Liver (tissue), 9 donors: ENCODE measurements around the gene TULP4. TPM values are rescaled to one million over a fixed set of nuclear protein-coding genes. Genes with fewer than 3 reads are reported as not detected.

ENCODE experiments used
- DNase-seq: peaks from one replicate; pipeline ENCODE4 v3.0.0-alpha.2; 2017; ENCODE audit warnings: low spot score
- H3K27ac ChIP-seq, 2 donors: one replicate each; pipeline ENCODE4 v1.7.0; 2013; ENCODE audit warnings: inconsistent platforms in 2 of 2, low read length in 2 of 2, control low read depth in 1 of 2, low read depth in 1 of 2, mild to moderate bottlenecking in 1 of 2
- H3K27me3 ChIP-seq, 4 donors: one replicate each; pipeline versions ENCODE4 v1.6.1 to v1.7.0; 2013; ENCODE audit warnings: low read length in 3 of 4, inconsistent platforms in 1 of 4, mild to moderate bottlenecking in 1 of 4, moderate library complexity in 1 of 4; ENCODE audit not compliant: control insufficient read depth in 4 of 4, insufficient read depth in 4 of 4
- H3K36me3 ChIP-seq, 4 donors: one replicate each; pipeline versions ENCODE4 v1.6.1 to v1.7.0; 2013; ENCODE audit warnings: low read length in 3 of 4, mild to moderate bottlenecking in 3 of 4, low read depth in 1 of 4, moderate library complexity in 1 of 4; ENCODE audit not compliant: control insufficient read depth in 4 of 4, insufficient read depth in 3 of 4
- H3K4me1 ChIP-seq, 4 donors: one replicate each; pipeline versions ENCODE4 v1.6.1 to v1.7.0; 2013; ENCODE audit warnings: low read length in 3 of 4, mild to moderate bottlenecking in 3 of 4, moderate library complexity in 1 of 4; ENCODE audit not compliant: control insufficient read depth in 4 of 4, insufficient read depth in 4 of 4
- H3K4me3 ChIP-seq, 3 donors: one replicate each; pipeline versions ENCODE4 v1.6.1 to v1.7.0; 2013; ENCODE audit warnings: low read length in 3 of 3, control low read depth in 1 of 3, low read depth in 1 of 3, mild to moderate bottlenecking in 1 of 3
- H3K9ac ChIP-seq, 2 donors: one replicate each; pipeline ENCODE4 v1.7.0; 2013; ENCODE audit warnings: low read length in 2 of 2, mild to moderate bottlenecking in 2 of 2, moderate library complexity in 2 of 2, control low read depth in 1 of 2, low read depth in 1 of 2
- H3K9me3 ChIP-seq, 4 donors: one replicate each; pipeline versions ENCODE4 v1.6.1 to v1.7.0; 2013; ENCODE audit warnings: low read length in 3 of 4; ENCODE audit not compliant: control insufficient read depth in 4 of 4
- ATF3 ChIP-seq: IDR thresholded peaks from 2 replicates; pipeline ENCODE4 v1.6.1; 2016; ENCODE audit warnings: antibody characterized with exemption
- EGR1 ChIP-seq, 2 donors: IDR thresholded peaks; 2 replicates each; pipeline ENCODE4 v1.6.1; 2016 to 2018; ENCODE audit warnings: antibody characterized with exemption in 2 of 2, low read depth in 2 of 2
- FOXA1 ChIP-seq: IDR thresholded peaks from 2 replicates; pipeline ENCODE4 v1.6.1; 2016; ENCODE audit warnings: antibody characterized with exemption
- FOXA2 ChIP-seq: IDR thresholded peaks from 2 replicates; pipeline ENCODE4 v1.6.1; 2016; ENCODE audit warnings: antibody characterized with exemption
- GABPA ChIP-seq, 2 donors: IDR thresholded peaks in 1 of 2; conservative IDR thresholded peaks in 1 of 2; 2 replicates each; pipeline ENCODE4 v1.6.1; 2016; ENCODE audit warnings: antibody characterized with exemption in 2 of 2, mild to moderate bottlenecking in 1 of 2, moderate library complexity in 1 of 2
- HNF4A ChIP-seq, 2 donors: conservative IDR thresholded peaks; 2 replicates each; pipeline ENCODE4 v1.6.1; 2016; ENCODE audit warnings: antibody characterized with exemption in 2 of 2, mild to moderate bottlenecking in 2 of 2
- HNF4G ChIP-seq: IDR thresholded peaks from 2 replicates; pipeline ENCODE4 v1.6.1; 2016; ENCODE audit warnings: antibody characterized with exemption
- JUND ChIP-seq, 2 donors: IDR thresholded peaks; 2 replicates each; pipeline ENCODE4 v1.6.1; 2016; ENCODE audit warnings: antibody characterized with exemption in 2 of 2
- NR2F2 ChIP-seq: IDR thresholded peaks from 2 replicates; pipeline ENCODE4 v1.6.1; 2016; ENCODE audit warnings: antibody characterized with exemption
- RAD21 ChIP-seq, 2 donors: IDR thresholded peaks; 2 replicates each; pipeline ENCODE4 v1.6.1; 2016; ENCODE audit warnings: antibody characterized with exemption in 2 of 2, mild to moderate bottlenecking in 2 of 2
- RXRA ChIP-seq, 2 donors: IDR thresholded peaks; 2 replicates each; pipeline ENCODE4 v1.6.1; 2017 to 2018; ENCODE audit warnings: antibody characterized with exemption in 2 of 2, mild to moderate bottlenecking in 1 of 2
- SP1 ChIP-seq: IDR thresholded peaks from 2 replicates; pipeline ENCODE4 v1.6.1; 2018; ENCODE audit warnings: antibody characterized with exemption, mild to moderate bottlenecking
- TAF1 ChIP-seq: conservative IDR thresholded peaks from 2 replicates; pipeline ENCODE4 v1.6.1; 2016; ENCODE audit warnings: antibody characterized with exemption, mild to moderate bottlenecking
- YY1 ChIP-seq: IDR thresholded peaks from 2 replicates; pipeline ENCODE4 v1.6.1; 2016; ENCODE audit warnings: antibody characterized with exemption, mild to moderate bottlenecking
- WGBS: extraction: QIAGEN DNeasy Blood & Tissue Kit; methylation state at CpG from one replicate; pipeline ENCODE4 v1.1.7; 2013; 5-methylcytosine and 5-hydroxymethylcytosine counted together
- polyA plus RNA-seq, 2 donors: library from polyadenylated mRNA; stranded (reverse) in 1 of 2; unstranded in 1 of 2; fragments of 200-250 nt in 1 of 2; fragments of >200 nt in 1 of 2; fragmentation: Nextera tagmentation in 1 of 2; extraction: Ambion mirVana in 1 of 2; gene quantifications; one replicate each; pipeline versions ENCODE4 v1.2.1 to v1.2.3, GENCODE V29; 2013 to 2015
- total RNA-seq, 2 donors: library from RNA; depleted of rRNA; stranded (reverse); fragments of >200 nt; gene quantifications; one replicate each; pipeline ENCODE4 v1.2.3, GENCODE V29; 2014
- TF ChIP-seq, protein P1 (sequence below): IDR thresholded peaks from 2 replicates; pipeline ENCODE4 v1.6.1; 2016; ENCODE audit warnings: antibody characterized with exemption, mild to moderate bottlenecking
- TF ChIP-seq, protein P2 (sequence below): IDR thresholded peaks from 2 replicates; pipeline ENCODE4 v1.6.1; 2016; ENCODE audit warnings: antibody characterized with exemption
- TF ChIP-seq, protein P3 (sequence below): IDR thresholded peaks from 2 replicates; pipeline ENCODE4 v1.6.1; 2016; ENCODE audit warnings: antibody characterized with exemption
- donor health status: healthy.
- donor health status: healthy.
- donor health status: healthy.
- donor health status: healthy.
- donor health status: healthy.

The TULP4 gene
- total and polyA plus RNA-seq, 4 donors: 2.2 to 53.3 (median 18.0) TPM

DNA sequence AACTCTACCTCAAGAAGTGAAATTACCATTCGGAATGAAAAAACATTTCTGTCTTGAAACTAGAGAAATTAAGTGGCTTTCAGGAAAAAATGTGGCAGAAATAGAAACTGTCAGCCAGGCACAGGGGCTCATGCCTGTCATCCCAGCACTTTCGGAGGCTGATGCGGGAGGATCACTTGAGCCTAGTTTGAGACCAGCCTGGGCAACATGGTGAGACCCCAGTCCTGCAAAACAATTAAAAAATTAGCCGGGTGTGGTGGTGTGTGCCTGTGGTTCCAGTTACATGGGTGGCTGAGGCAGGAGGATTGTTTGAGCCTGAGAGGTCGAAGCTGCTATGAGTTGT is 240.5 kb downstream of the TULP4 start:
- 89% methylated on average over 5 of the region's 5 CpGs for WGBS
- Histone ChIP-seq H3K27me3 (peaks cover 0 to 2% (median 0%) of the 10 kb centered on the region in 4 donors), H3K4me3 (no peak overlapping the region), H3K4me1 (no peaks in the 10 kb centered on the region), H3K9me3 (no peaks in the 10 kb centered on the region), H3K36me3 (no peaks in the 10 kb centered on the region), H3K27ac (no peak overlapping the region), H3K9ac (no peak overlapping the region)
- DNase-seq: no peak
- TF ChIP-seq FOXA1 (no peak), HNF4G (no peak), RAD21 (IDR thresholded peaks at IDR 0.05) (no peak), NR2F2 (no peak), YY1 (no peak), RXRA (IDR thresholded peaks at IDR 0.05) (no peak), ATF3 (no peak), GABPA (IDR thresholded peaks at IDR 0.05 in 1 of 2, conservative IDR thresholded peaks at IDR 0.05 in 1 of 2) (no peak), EGR1 (IDR thresholded peaks at IDR 0.05; ENCODE audit: low read depth in 2 of 2) (no peak), HNF4A (conservative IDR thresholded peaks at IDR 0.05) (no peak), TAF1 (no peak)
- TF ChIP-seq, protein P1, sequence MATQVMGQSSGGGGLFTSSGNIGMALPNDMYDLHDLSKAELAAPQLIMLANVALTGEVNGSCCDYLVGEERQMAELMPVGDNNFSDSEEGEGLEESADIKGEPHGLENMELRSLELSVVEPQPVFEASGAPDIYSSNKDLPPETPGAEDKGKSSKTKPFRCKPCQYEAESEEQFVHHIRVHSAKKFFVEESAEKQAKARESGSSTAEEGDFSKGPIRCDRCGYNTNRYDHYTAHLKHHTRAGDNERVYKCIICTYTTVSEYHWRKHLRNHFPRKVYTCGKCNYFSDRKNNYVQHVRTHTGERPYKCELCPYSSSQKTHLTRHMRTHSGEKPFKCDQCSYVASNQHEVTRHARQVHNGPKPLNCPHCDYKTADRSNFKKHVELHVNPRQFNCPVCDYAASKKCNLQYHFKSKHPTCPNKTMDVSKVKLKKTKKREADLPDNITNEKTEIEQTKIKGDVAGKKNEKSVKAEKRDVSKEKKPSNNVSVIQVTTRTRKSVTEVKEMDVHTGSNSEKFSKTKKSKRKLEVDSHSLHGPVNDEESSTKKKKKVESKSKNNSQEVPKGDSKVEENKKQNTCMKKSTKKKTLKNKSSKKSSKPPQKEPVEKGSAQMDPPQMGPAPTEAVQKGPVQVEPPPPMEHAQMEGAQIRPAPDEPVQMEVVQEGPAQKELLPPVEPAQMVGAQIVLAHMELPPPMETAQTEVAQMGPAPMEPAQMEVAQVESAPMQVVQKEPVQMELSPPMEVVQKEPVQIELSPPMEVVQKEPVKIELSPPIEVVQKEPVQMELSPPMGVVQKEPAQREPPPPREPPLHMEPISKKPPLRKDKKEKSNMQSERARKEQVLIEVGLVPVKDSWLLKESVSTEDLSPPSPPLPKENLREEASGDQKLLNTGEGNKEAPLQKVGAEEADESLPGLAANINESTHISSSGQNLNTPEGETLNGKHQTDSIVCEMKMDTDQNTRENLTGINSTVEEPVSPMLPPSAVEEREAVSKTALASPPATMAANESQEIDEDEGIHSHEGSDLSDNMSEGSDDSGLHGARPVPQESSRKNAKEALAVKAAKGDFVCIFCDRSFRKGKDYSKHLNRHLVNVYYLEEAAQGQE: no peak
- TF ChIP-seq, protein P2, sequence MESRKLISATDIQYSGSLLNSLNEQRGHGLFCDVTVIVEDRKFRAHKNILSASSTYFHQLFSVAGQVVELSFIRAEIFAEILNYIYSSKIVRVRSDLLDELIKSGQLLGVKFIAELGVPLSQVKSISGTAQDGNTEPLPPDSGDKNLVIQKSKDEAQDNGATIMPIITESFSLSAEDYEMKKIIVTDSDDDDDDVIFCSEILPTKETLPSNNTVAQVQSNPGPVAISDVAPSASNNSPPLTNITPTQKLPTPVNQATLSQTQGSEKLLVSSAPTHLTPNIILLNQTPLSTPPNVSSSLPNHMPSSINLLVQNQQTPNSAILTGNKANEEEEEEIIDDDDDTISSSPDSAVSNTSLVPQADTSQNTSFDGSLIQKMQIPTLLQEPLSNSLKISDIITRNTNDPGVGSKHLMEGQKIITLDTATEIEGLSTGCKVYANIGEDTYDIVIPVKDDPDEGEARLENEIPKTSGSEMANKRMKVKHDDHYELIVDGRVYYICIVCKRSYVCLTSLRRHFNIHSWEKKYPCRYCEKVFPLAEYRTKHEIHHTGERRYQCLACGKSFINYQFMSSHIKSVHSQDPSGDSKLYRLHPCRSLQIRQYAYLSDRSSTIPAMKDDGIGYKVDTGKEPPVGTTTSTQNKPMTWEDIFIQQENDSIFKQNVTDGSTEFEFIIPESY: no peak

- Histone ChIP-seq H3K36me3 (no peaks in the 10 kb centered on the region), H3K9me3 (no peaks in the 10 kb centered on the region), H3K9ac (no peak overlapping the region), H3K27ac (no peak overlapping the region), H3K4me1 (peaks cover 0 to 4% (median 3%) of the 10 kb centered on the region in 4 donors), H3K27me3 (peaks cover 0 to 2% (median 0%) of the 10 kb centered on the region in 4 donors), H3K4me3 (no peak overlapping the region)
- 89% methylated on average over 4 of the region's 4 CpGs for WGBS
- no peak for DNase-seq
- no peak for TF ChIP-seq NR2F2
- TF ChIP-seq, protein P3, sequence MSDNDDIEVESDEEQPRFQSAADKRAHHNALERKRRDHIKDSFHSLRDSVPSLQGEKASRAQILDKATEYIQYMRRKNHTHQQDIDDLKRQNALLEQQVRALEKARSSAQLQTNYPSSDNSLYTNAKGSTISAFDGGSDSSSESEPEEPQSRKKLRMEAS: no peak
- TF ChIP-seq RXRA (IDR thresholded peaks at IDR 0.05): no peak
- TF ChIP-seq FOXA1: no peak
- TF ChIP-seq, protein P1: no peak
- TF ChIP-seq ATF3: no peak
- no peak for TF ChIP-seq JUND (IDR thresholded peaks at IDR 0.05)
- TF ChIP-seq YY1: no peak
- TF ChIP-seq EGR1 (IDR thresholded peaks at IDR 0.05; ENCODE audit: low read depth in 2 of 2): no peak
- TF ChIP-seq, protein P2: no peak
- no peak for TF ChIP-seq GABPA (IDR thresholded peaks at IDR 0.05 in 1 of 2, conservative IDR thresholded peaks at IDR 0.05 in 1 of 2)
- no peak for TF ChIP-seq FOXA2
- TF ChIP-seq SP1: no peak
Observed at GRCh38 chr6:158554611-158555361, 242.5 kb downstream of the TULP4 start.
